PC-9 (cell line): ENCODE measurements around the gene DIP2C. TPM values are rescaled to one million over a fixed set of nuclear protein-coding genes. Genes with fewer than 3 reads are reported as not detected.
"Not testable (repeated sequence)": the region's sequence is repeated elsewhere in the genome, so short reads cannot be mapped to it uniquely, and the experiment has no call there.

ENCODE experiments used
- BruUV-seq: library from RNA; stranded (reverse); fragments of 400-500 nt; replicated peaks from 2 replicates; lab custom pipeline; 2021; lab: Mats Ljungman, UMichigan
- CTCF ChIA-PET: fragments of 300-600 bp; sonication (Branson Sonifier 250); formaldehyde crosslinking; loops from one replicate; lab custom pipeline; 2022; ENCODE audit warnings: antibody characterized with exemption; lab: Charles Lee
- POLR2A ChIA-PET: fragments of 300-600 bp; sonication (Branson Sonifier 250); formaldehyde crosslinking; loops from one replicate; lab custom pipeline; 2022; ENCODE audit warnings: antibody characterized with exemption; ENCODE audit not compliant: unreplicated experiment; lab: Charles Lee
- DNase-seq, 2 experiments: peaks; one replicate each; pipeline versions ENCODE4 v3.0.0 to v3.0.0-alpha.2; 2015 to 2022; ENCODE audit warnings: mixed read lengths in 1 of 2
- H2AFZ ChIP-seq: fragments of 200-600 bp; sonication (generic); 2 replicates; pipeline ENCODE4 v1.8.1; 2017; ENCODE audit warnings: antibody characterized with exemption
- H3F3A ChIP-seq: fragments of 200-600 bp; sonication (generic); 2 replicates; pipeline ENCODE4 v1.8.1; 2017; ENCODE audit warnings: antibody characterized with exemption, mild to moderate bottlenecking, low read depth; ENCODE audit not compliant: insufficient read depth
- H3K27ac ChIP-seq: fragments of 200-600 bp; sonication (generic); 2 replicates; pipeline ENCODE4 v1.6.1; 2016; ENCODE audit warnings: mixed run types
- H3K27me3 ChIP-seq: fragments of 200-600 bp; sonication (generic); 2 replicates; pipeline ENCODE4 v1.6.1; 2016; ENCODE audit warnings: low read depth, mixed run types; ENCODE audit not compliant: insufficient read depth
- H3K36me3 ChIP-seq: fragments of 200-600 bp; sonication (generic); 2 replicates; pipeline ENCODE4 v1.6.1; 2016; ENCODE audit warnings: low read depth, mixed run types
- H3K4me1 ChIP-seq: fragments of 200-600 bp; sonication (generic); replicated peaks from 2 replicates; pipeline ENCODE4 v1.6.1; 2016; ENCODE audit warnings: mixed run types; ENCODE audit not compliant: insufficient read depth
- H3K4me2 ChIP-seq: fragments of 200-600 bp; sonication (generic); 2 replicates; pipeline ENCODE4 v1.6.1; 2017; ENCODE audit warnings: mixed run types
- H3K4me3 ChIP-seq: fragments of 200-600 bp; sonication (generic); 2 replicates; pipeline ENCODE4 v1.6.1; 2016; ENCODE audit warnings: mixed run types
- H3K79me2 ChIP-seq: fragments of 200-600 bp; sonication (generic); 2 replicates; pipeline ENCODE4 v1.6.1; 2017; ENCODE audit warnings: low read depth, mixed run types
- H3K9me2 ChIP-seq: fragments of 200-600 bp; sonication (generic); 2 replicates; pipeline ENCODE4 v1.8.1; 2017; ENCODE audit warnings: mild to moderate bottlenecking; ENCODE audit not compliant: insufficient read depth
- H3K9me3 ChIP-seq: fragments of 200-600 bp; sonication (generic); 2 replicates; pipeline ENCODE4 v1.8.1; 2016; ENCODE audit warnings: low read depth; ENCODE audit not compliant: insufficient read depth
- H4K20me1 ChIP-seq: fragments of 200-600 bp; sonication (generic); 2 replicates; pipeline ENCODE4 v1.8.1; 2017; ENCODE audit not compliant: insufficient read depth
- CTCF ChIP-seq: fragments of 200-600 bp; sonication (generic); conservative IDR thresholded peaks from 2 replicates; pipeline ENCODE4 v1.6.1; 2017; ENCODE audit warnings: mixed run types, antibody characterized with exemption, mild to moderate bottlenecking, moderate library complexity
- EZH2 ChIP-seq: fragments of 200-600 bp; sonication (generic); IDR thresholded peaks from 2 replicates; pipeline ENCODE4 v1.8.0; 2017; ENCODE audit warnings: antibody characterized with exemption, low read depth
- intact Hi-C: fragments of 100-400 bp; cut with micrococcal nuclease; formaldehyde crosslinking; loops from one replicate; pipeline ENCODE4 v1.10.0; 2022; ENCODE audit not compliant: unreplicated experiment
- total RNA-seq: library from RNA; stranded (reverse); gene quantifications from 2 replicates; pipeline ENCODE4 v1.2.3, GENCODE V29; 2021

DIP2C gene
- total RNA-seq, 1 experiment from 2014 or later: 0.83 TPM

DNA sequence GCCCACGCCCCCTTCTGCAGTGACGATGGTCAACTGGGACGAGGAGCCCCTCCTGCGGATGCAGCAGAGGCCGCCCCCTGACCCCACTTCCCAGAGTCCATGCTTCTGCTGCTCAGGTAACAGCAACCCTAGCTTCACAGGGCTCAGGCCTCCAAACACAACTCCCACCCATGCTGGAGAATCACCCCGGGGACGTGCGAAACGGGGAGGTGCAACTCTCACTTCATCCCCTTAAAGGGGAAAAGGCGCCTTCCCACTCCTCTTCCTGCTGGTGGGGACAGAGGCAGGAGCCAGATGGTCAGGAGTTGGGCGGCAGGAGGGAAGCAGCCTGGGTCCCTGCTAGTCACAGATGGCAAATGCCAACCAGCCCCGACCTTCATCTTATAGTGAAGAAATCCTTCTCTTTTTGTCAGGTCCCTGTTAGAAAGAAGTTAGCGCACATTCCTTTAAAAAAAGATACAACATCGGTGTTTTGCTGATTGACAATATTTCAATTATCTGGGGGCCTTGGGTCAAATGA is 155.4 kb downstream of the DIP2C start:
- Histone ChIP-seq H4K20me1 (no peaks in the 10 kb centered on the region), H3K4me2 (no peak overlapping the region), H3K9me3 (no peaks in the 10 kb centered on the region), H3K79me2 (no peaks in the 10 kb centered on the region), H3K9me2 (no peaks in the 10 kb centered on the region), H3K4me3 (no peak overlapping the region), H3F3A (no peaks in the 10 kb centered on the region), H3K27me3 (peaks cover 63% of the 10 kb centered on the region), H3K27ac (no peak overlapping the region), H3K36me3 (no peaks in the 10 kb centered on the region), H2AFZ (no peak overlapping the region), H3K4me1 (no peaks in the 10 kb centered on the region)
- ChIA-PET POLR2A (no interaction called here), CTCF (no interaction called here)
- TF ChIP-seq CTCF (no peak), EZH2 (no peak)
- no TSS peak for BruUV-seq
- intact Hi-C loops: no loop called here
- DNase-seq: no peak

DNA sequence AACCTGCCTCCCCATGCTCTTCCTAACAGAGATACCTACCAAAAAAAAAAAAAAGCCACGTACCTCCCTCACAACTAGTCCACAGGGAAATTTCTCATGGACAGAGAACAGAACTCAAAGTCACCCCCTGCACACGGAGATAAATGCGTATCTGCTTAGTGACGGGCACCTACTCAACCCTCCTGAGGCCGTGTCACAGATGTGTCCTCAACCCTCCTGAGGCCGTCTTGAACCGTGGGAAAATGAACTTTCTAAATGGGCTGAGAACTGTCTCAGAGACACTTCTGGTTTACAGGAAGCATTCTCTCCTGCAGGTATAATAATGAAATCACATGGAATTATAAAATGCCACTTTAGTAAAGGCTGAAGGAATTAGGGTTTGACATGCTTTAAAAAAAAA is 155.9 kb downstream of the DIP2C start:
- Histone ChIP-seq H3F3A (no peaks in the 10 kb centered on the region), H3K36me3 (no peaks in the 10 kb centered on the region), H4K20me1 (no peaks in the 10 kb centered on the region), H3K27me3 (peaks cover 67% of the 10 kb centered on the region), H3K4me3 (no peak overlapping the region), H3K9me3 (no peaks in the 10 kb centered on the region), H3K4me1 (no peaks in the 10 kb centered on the region), H3K9me2 (no peaks in the 10 kb centered on the region), H2AFZ (no peak overlapping the region), H3K27ac (no peak overlapping the region), H3K4me2 (no peak overlapping the region), H3K79me2 (no peaks in the 10 kb centered on the region)
- CTCF ChIA-PET: no interaction called here
- POLR2A ChIA-PET: no interaction called here
- TF ChIP-seq CTCF: no peak
- TF ChIP-seq EZH2: no peak
- no TSS peak for BruUV-seq
- intact Hi-C loops: no loop called here
- DNase-seq: no peak

DNA sequence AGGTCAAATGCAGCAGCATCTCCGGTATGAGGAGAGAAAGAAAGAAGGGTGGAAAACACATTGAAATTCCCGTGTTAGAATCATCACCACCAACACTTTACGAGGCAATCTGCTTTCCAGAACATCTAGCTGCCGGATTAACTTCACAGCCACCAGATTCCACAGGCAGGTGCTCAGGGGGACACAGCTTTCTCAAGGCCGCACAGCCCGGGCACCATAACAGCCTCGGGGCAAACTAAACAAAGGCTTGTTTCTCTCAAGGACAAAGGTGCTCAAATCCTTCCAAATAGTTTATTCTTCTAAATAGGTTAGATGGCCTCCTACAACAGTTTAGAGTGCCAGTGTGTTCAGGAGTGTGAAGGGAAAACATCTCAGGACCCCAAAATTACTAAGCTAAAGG is 156.3 kb downstream of the DIP2C start:
- no peaks in the 10 kb centered on the region for H3K36me3 ChIP-seq
- no peaks in the 10 kb centered on the region for H3K9me3 ChIP-seq
- H3F3A ChIP-seq: no peaks in the 10 kb centered on the region
- H3K27me3 ChIP-seq: peaks cover 65% of the 10 kb centered on the region
- no peaks in the 10 kb centered on the region for H3K4me1 ChIP-seq
- H4K20me1 ChIP-seq: no peaks in the 10 kb centered on the region
- intact Hi-C loops: no loop called here
- DNase-seq: no peak
- ChIA-PET CTCF (no interaction called here), POLR2A (no interaction called here)
- H2AFZ ChIP-seq: no peak overlapping the region
- H3K9me2 ChIP-seq: no peaks in the 10 kb centered on the region
- H3K4me2 ChIP-seq: no peak overlapping the region
- no TSS peak for BruUV-seq
- no peak overlapping the region for H3K27ac ChIP-seq
- no peak overlapping the region for H3K4me3 ChIP-seq
- H3K79me2 ChIP-seq: no peaks in the 10 kb centered on the region
- TF ChIP-seq EZH2 (no peak), CTCF (no peak)

DNA sequence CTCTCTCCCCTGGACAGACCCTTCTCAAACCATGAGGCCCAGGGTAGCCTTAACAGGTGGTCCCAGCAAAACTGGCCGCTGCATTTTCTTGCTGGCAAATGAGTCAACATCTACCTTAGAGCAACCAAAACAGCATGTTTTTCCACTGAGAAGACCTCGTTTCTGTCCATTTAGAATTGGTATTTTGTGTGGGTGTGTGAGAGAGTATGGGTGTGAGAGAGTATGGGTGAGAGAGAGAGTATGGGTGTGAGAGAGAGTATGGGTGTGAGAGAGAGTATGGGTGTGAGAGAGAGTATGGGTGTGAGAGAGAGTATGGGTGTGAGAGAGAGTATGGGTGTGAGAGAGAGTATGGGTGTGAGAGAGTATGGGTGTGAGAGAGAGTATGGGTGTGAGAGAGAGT is 157.1 kb downstream of the DIP2C start:
- DNase-seq, H3K4me3 ChIP-seq, intact Hi-C loops, BruUV-seq, H3K9me3 ChIP-seq, H4K20me1 ChIP-seq, H3K79me2 ChIP-seq, H3K4me2 ChIP-seq, H3K4me1 ChIP-seq, H3K9me2 ChIP-seq, H3K27ac ChIP-seq, CTCF ChIA-PET, H3F3A ChIP-seq, H3K36me3 ChIP-seq, H2AFZ ChIP-seq, POLR2A ChIA-PET: not testable (repeated sequence)
- peaks cover 57% of the 10 kb centered on the region for H3K27me3 ChIP-seq
